K562 treated with DMSO at 1 percent for 12 hours (cell line): Measurements from ENCODE around the gene MYL5. TPM values are rescaled to one million over a fixed set of nuclear protein-coding genes. Genes with fewer than 3 reads are reported as not detected.

Experiments
- total RNA-seq: library from RNA; unstranded; fragments of 300-600 nt; gene quantifications from 2 replicates; pipeline ENCODE4 v1.2.3, GENCODE V29; 2022; ENCODE audit not compliant: insufficient read depth

Gene MYL5
- total RNA-seq: 1.5 and 6.2 TPM in 2 replicates

GRCh38 chr4:674172-675035 is at the start of gene MYL5, which contains the start of gene ATP5ME:
Gene MYL5 (plus strand): TSS chr4:674542. CDS start chr4:678027, 3,485 bp downstream.
Gene ATP5ME (minus strand): TSS chr4:674276. CDS start chr4:674247, 29 bp downstream.

GRCh38 chr4:624705-625590 is 49.4 kb upstream of the MYL5 start, which contains the start of gene PDE6B:
Gene PDE6B (plus strand): TSS chr4:625573. CDS start chr4:625627, 54 bp downstream.

GRCh38 chr4:688854-689681 is 14.7 kb downstream of the MYL5 start, which contains the start of gene SLC49A3:
Gene SLC49A3 (minus strand): TSS chr4:689151. CDS start chr4:689127, 24 bp downstream.

GRCh38 chr4:705278-706082 is 31.1 kb downstream of the MYL5 start, which contains the start of gene PCGF3:
Gene PCGF3 (plus strand): TSS chr4:705832. CDS start chr4:733681, 27,849 bp downstream.

Other genes with a start within 250 kb of the MYL5 start
- 12.2 and 24.1 TPM in 2 replicates for gene ZNF721, start 175.4 kb upstream of the MYL5 start, total RNA-seq
- gene PIGG, start 175.3 kb upstream of the MYL5 start, total RNA-seq: 17.4 and 43.6 TPM in 2 replicates
- gene TMEM271, start 98.2 kb upstream of the MYL5 start, total RNA-seq: not detected in 2 replicates
- not detected in 2 replicates for gene PDE6B, start 49.0 kb upstream of the MYL5 start, total RNA-seq
- 253 and 375 TPM in 2 replicates for gene ATP5ME, start 266 bp upstream of the MYL5 start, total RNA-seq
- not detected in 2 replicates for gene SLC49A3, start 14.6 kb downstream of the MYL5 start, total RNA-seq
- gene PCGF3, start 31.3 kb downstream of the MYL5 start, total RNA-seq: 36.4 and 41.6 TPM in 2 replicates
- not detected in 2 replicates for gene CPLX1, start 151.6 kb downstream of the MYL5 start, total RNA-seq